Lower lobe of right lung (tissue), 2 donors: ENCODE results near the gene ANKRD13C. TPM values are rescaled to one million over a fixed set of nuclear protein-coding genes. Genes with fewer than 3 reads are reported as not detected.

Experiments used
- ATAC-seq, 2 donors: fragments of 200-7000 bp; cut with Tn5 transposase; one replicate each; pipeline ENCODE4 v1.9.1; 2020 to 2022; ENCODE audit warnings: mild to moderate bottlenecking in 2 of 2, moderate library complexity in 2 of 2
- DNase-seq: peaks from one replicate; pipeline ENCODE4 v3.0.0-alpha.2; 2020
- H3K27ac ChIP-seq: fragments of 200-600 bp; one replicate; pipeline ENCODE4 v1.8.0; 2022
- H3K27me3 ChIP-seq: fragments of 200-600 bp; one replicate; pipeline ENCODE4 v1.8.0; 2022; ENCODE audit warnings: low read depth
- H3K36me3 ChIP-seq: fragments of 200-600 bp; one replicate; pipeline ENCODE4 v1.8.0; 2022; ENCODE audit warnings: mild to moderate bottlenecking
- H3K4me1 ChIP-seq: fragments of 200-600 bp; one replicate; pipeline ENCODE4 v1.8.0; 2022
- H3K4me3 ChIP-seq: fragments of 200-600 bp; one replicate; pipeline ENCODE4 v1.8.0; 2022; ENCODE audit warnings: mild to moderate bottlenecking
- H3K9me3 ChIP-seq: fragments of 200-600 bp; one replicate; pipeline ENCODE4 v1.8.0; 2022
- CTCF ChIP-seq: fragments of 200-600 bp; IDR thresholded peaks from one replicate; pipeline ENCODE4 v1.8.0; 2022; ENCODE audit warnings: antibody characterized with exemption, mild to moderate bottlenecking
- intact Hi-C: fragments of 100-400 bp; cut with DNase I; formaldehyde crosslinking; loops from one replicate; pipeline ENCODE4 v1.11.0; 2022
- total RNA-seq: library from RNA; stranded (reverse); fragmentation: NEBNext Ultra II Directional; extraction: Animal tissue kit (Norgen Biotek cat#: 25700); gene quantifications from one replicate; pipeline ENCODE4 v1.2.1, GENCODE V29; 2021
- donor health status: DM: no; HTN: yes; CAD: no; lungs with severe emphysema.

The ANKRD13C gene
- total RNA-seq, 1 donor from 2014 or later, result 18.0 TPM

- TF ChIP-seq CTCF, result no peak
- ATAC-seq, result no peak
- Histone ChIP-seq H3K27me3 (no peaks in the 10 kb centered on the region), H3K4me1 (no peaks in the 10 kb centered on the region), H3K9me3 (no peaks in the 10 kb centered on the region), H3K27ac (no peak overlapping the region), H3K36me3 (peaks cover 51% of the 10 kb centered on the region), H3K4me3 (no peak overlapping the region)
- intact Hi-C loops, result no loop called here
- DNase-seq, result no peak
Measured at GRCh38 chr1:70288166-70288565, 66.4 kb downstream of the ANKRD13C start.

- no peak overlapping the region for H3K4me3 ChIP-seq
- peaks cover 44% of the 10 kb centered on the region for H3K36me3 ChIP-seq
- no peak overlapping the region for H3K27ac ChIP-seq
- no peaks in the 10 kb centered on the region for H3K27me3 ChIP-seq
- no peak for ATAC-seq
- no peaks in the 10 kb centered on the region for H3K9me3 ChIP-seq
- intact Hi-C loops, result no loop called here
- DNase-seq, result no peak
- H3K4me1 ChIP-seq, result no peaks in the 10 kb centered on the region
- no peak for TF ChIP-seq CTCF
Measured at GRCh38 chr1:70286453-70286852, 68.1 kb downstream of the ANKRD13C start.

- Histone ChIP-seq H3K36me3 (peaks cover 34% of the 10 kb centered on the region), H3K9me3 (no peaks in the 10 kb centered on the region), H3K4me1 (no peaks in the 10 kb centered on the region), H3K27me3 (no peaks in the 10 kb centered on the region), H3K4me3 (no peak overlapping the region), H3K27ac (no peak overlapping the region)
- no peak for TF ChIP-seq CTCF
- intact Hi-C loops, result no loop called here
- DNase-seq (no peak), ATAC-seq (no peak)
Measured at GRCh38 chr1:70284366-70284765, 70.2 kb downstream of the ANKRD13C start.

GRCh38 chr1:70278710-70279109, 75.8 kb downstream of the ANKRD13C start:
- Histone ChIP-seq H3K4me3 (no peak overlapping the region), H3K4me1 (no peaks in the 10 kb centered on the region), H3K27me3 (no peaks in the 10 kb centered on the region), H3K27ac (no peak overlapping the region), H3K9me3 (no peaks in the 10 kb centered on the region), H3K36me3 (peaks cover 58% of the 10 kb centered on the region)
- intact Hi-C loops, result no loop called here
- ATAC-seq, result no peak
- no peak for DNase-seq
- no peak for TF ChIP-seq CTCF

- Histone ChIP-seq H3K27ac (no peak overlapping the region), H3K4me3 (no peak overlapping the region), H3K9me3 (no peaks in the 10 kb centered on the region), H3K4me1 (no peaks in the 10 kb centered on the region), H3K36me3 (peaks cover 61% of the 10 kb centered on the region), H3K27me3 (no peaks in the 10 kb centered on the region)
- DNase-seq (no peak), ATAC-seq (no peak)
- intact Hi-C loops, result no loop called here
- no peak for TF ChIP-seq CTCF
Measured at GRCh38 chr1:70277875-70278274, 76.6 kb downstream of the ANKRD13C start.

- intact Hi-C loops, result no loop called here
- no peaks in the 10 kb centered on the region for H3K9me3 ChIP-seq
- ATAC-seq, result no peak
Measured at GRCh38 chr1:70265946-70266345, 88.6 kb downstream of the ANKRD13C start.

More at GRCh38 chr1:70265946-70266345, 88.6 kb downstream of the ANKRD13C start:
- Histone ChIP-seq H3K27ac (no peak overlapping the region), H3K27me3 (no peaks in the 10 kb centered on the region), H3K4me1 (no peaks in the 10 kb centered on the region), H3K36me3 (peaks cover 49% of the 10 kb centered on the region), H3K4me3 (no peak overlapping the region)
- TF ChIP-seq CTCF, result no peak
- no peak for DNase-seq
